ENCODE measurements around the gene ADCK1.

ADCK1 gene

DNA sequence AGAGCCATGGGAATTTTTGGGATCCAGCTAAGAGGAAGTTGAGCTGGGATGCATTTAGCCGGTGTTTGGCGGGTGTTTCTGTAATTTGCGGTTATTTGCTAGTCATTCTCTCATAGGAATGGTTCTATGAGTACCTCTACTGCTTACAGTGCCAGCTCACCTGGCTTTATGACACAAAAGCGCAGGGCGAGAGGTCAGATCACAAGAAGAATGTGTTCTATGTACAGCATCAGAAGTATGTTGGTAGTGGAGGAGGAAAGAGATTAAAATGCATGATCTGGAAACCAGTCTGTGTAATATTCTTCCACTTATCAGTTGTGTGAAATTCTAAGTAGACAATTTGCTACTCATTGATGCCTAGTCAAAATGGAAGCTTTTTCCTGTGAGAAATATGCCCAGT is 173.3 kb downstream of the ADCK1 start:
- Histone ChIP-seq H3K9me3 (ENCODE audit: control insufficient read depth, insufficient read depth, low read depth, low read length) (no peaks in the 10 kb centered on the region), H3K4me1 (ENCODE audit: control insufficient read depth, insufficient read depth, low read length) (no peaks in the 10 kb centered on the region), H3K27ac (ENCODE audit: extremely low read depth, low read depth, low read length) (no peak overlapping the region), H3K36me3 (ENCODE audit: control insufficient read depth in 2 of 2, insufficient read depth in 1 of 2, low read length in 2 of 2) (no peaks in the 10 kb centered on the region), H3K4me3 (ENCODE audit: low read depth, low read length) (no peak overlapping the region)
- CTCF ChIA-PET = interaction anchor here (1.1 kb wide), 1 partner anchor 111 kb away, joined by 4 read pairs; no protein-coding TSS in a partner anchor
- TF ChIP-seq ZBTB44 (tag by site-specific recombination; IDR thresholded peaks at IDR 0.05) (no peak), ZNF747 (tag by site-specific recombination; IDR thresholded peaks at IDR 0.05) (no peak), YY1 (tag by site-specific recombination; IDR thresholded peaks at IDR 0.05) (no peak)
- POLR2A ChIA-PET = no interaction called here

GRCh38 chr14:77976591-77976990 is 176.7 kb downstream of the ADCK1 start:
- H3K9me3 ChIP-seq (ENCODE audit: control insufficient read depth, insufficient read depth, low read depth, low read length) = no peaks in the 10 kb centered on the region
- H3K36me3 ChIP-seq (ENCODE audit: control insufficient read depth in 2 of 2, insufficient read depth in 1 of 2, low read length in 2 of 2) = no peaks in the 10 kb centered on the region
- no peak overlapping the region for H3K27ac ChIP-seq (ENCODE audit: extremely low read depth, low read depth, low read length)
- H3K4me3 ChIP-seq (ENCODE audit: low read depth, low read length) = no peak overlapping the region
- POLR2A ChIA-PET = no interaction called here
- CTCF ChIA-PET = interaction anchor here (0.7 kb wide), 1 partner anchor 75 kb away, joined by 3 read pairs; no protein-coding TSS in a partner anchor
- TF ChIP-seq ZNF433 (tag by site-specific recombination; IDR thresholded peaks at IDR 0.05; ENCODE audit: low read depth) (no peak), ZSCAN18 (tag by site-specific recombination; IDR thresholded peaks at IDR 0.05) (no peak), ZNF610 (tag by site-specific recombination; IDR thresholded peaks at IDR 0.05; ENCODE audit: borderline replicate concordance) (no peak), ZNF76 (tag by site-specific recombination; IDR thresholded peaks at IDR 0.05; ENCODE audit: borderline replicate concordance, low read depth) (no peak), ZNF140 (tag by site-specific recombination; IDR thresholded peaks at IDR 0.05) (no peak), EGR2 (tag by site-specific recombination; IDR thresholded peaks at IDR 0.05; ENCODE audit: low read depth) (no peak), TSHZ1 (tag by site-specific recombination; IDR thresholded peaks at IDR 0.05; ENCODE audit: borderline replicate concordance) (no peak), ZNF707 (tag by site-specific recombination; IDR thresholded peaks at IDR 0.05) (no peak), ZNF26 (tag by site-specific recombination; IDR thresholded peaks at IDR 0.05) (no peak), ZNF449 (tag by site-specific recombination; IDR thresholded peaks at IDR 0.05) (no peak), SCRT2 (tag by site-specific recombination; IDR thresholded peaks at IDR 0.05) (no peak), ZEB2 (tag by site-specific recombination; IDR thresholded peaks at IDR 0.05) (no peak), ZNF266 (tag by site-specific recombination; IDR thresholded peaks at IDR 0.05; ENCODE audit: low read depth) (no peak), BCL11A (tag by site-specific recombination; IDR thresholded peaks at IDR 0.05; ENCODE audit: low read depth) (no peak), ZNF121 (tag by site-specific recombination; IDR thresholded peaks at IDR 0.05) (no peak), ZNF513 (tag by site-specific recombination; IDR thresholded peaks at IDR 0.05) (no peak), ZNF302 (tag by site-specific recombination; IDR thresholded peaks at IDR 0.05; ENCODE audit: low read depth) (no peak), ZNF596 (tag by site-specific recombination; IDR thresholded peaks at IDR 0.05) (no peak), SP7 (tag by site-specific recombination; IDR thresholded peaks at IDR 0.05) (no peak)
- H3K4me1 ChIP-seq (ENCODE audit: control insufficient read depth, insufficient read depth, low read length) = no peaks in the 10 kb centered on the region

Data from HEK293 (cell line).